HG02623 (cell line): ENCODE data around the gene AP3S2.
A peak's percentile ranks its signal among the peaks of the same experiment; 100 is the strongest.
"Not testable (repeated sequence)": the region's sequence is repeated elsewhere in the genome, so short reads cannot be mapped to it uniquely, and the experiment has no call there.

ENCODE experiments used
- ATAC-seq: cut with Tn5 transposase; IDR thresholded peaks from one replicate; pipeline ENCODE4 v1.9.1; 2021; ENCODE audit warnings: moderate library complexity; ENCODE audit not compliant: unreplicated experiment

Gene AP3S2

DNA sequence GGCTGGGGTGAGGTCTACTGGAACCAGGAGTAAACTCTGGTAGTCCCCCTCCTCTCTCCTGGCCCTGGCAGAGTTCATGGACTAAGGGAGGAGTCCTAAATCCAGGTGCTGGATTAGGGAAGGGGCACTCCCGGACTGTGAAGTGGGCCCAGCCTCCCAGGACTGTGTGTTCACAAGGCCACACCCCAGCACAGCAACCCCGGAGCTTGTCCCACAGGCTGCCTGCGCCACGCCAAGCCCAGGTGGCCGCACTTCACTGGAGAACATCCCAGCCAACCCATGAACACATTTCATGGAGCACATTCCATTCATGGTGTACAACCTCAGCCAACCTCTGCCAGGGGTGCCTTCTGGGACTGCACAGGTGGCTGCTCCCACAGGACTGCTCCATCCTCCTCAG lies 10.7 kb upstream of the AP3S2 start:
- ATAC-seq = no peak

GRCh38 chr15:89903858-89904130 lies 10.0 kb upstream of the AP3S2 start:
- ATAC-seq = no peak

GRCh38 chr15:89903015-89903857 lies 9.4 kb upstream of the AP3S2 start:
- ATAC-seq = no peak

DNA sequence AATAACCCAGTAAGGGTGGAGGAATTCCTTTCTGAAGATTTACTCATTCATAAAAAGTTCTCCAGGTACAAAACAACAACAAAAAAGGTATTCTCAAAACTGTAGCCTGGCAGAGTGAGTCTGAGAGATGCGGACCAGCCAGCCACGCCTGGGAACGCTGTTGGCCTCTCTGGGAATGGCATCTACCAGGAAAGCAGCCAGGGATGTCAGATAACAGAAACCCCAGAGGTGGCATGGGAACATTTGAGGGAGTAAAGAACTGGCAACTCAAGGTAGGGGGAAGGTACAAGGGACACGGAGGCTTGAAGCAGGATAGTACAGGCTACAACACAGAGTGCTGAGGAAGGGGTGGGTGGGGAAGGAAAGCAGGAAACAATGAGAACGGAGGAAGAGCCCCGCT lies 7.1 kb upstream of the AP3S2 start:
- ATAC-seq = no peak

GRCh38 chr15:89899951-89900567 lies 6.3 kb upstream of the AP3S2 start:
- ATAC-seq = no peak

- no peak for ATAC-seq
Observed at GRCh38 chr15:89899295-89899945, 5.6 kb upstream of the AP3S2 start.

DNA sequence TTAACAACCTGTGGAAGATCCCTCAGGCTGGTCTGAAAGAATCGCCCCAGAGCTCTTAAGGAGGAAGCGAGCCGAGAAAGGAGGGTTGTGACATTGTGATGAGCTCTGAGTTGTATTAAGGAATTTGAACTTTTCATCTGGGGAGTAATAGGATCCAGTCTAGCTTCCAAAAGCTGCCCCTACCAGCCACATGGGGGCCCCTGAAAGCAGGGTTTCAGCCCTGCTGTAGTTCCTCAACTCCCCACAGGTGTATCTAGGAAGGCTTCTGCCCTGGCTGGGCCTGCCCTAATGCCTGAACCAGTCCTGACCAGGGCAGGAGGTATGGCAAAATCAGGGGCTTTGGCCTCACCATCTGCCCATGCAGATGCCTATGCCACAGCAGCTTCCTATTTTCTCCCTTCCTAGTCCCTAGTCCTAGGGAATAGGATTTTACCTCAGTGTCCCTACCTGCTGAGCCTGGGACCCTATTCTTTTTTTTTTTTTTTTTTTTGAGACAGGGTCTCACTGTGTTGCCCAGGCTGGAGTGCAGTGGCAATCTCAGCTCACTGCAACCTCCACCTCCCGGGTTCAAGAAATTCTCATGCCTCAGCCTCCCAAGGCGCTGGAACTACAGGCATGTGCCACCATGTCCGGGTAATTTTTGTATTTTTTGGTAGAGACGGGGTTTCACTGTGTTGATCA lies 5.0 kb upstream of the AP3S2 start:
- peak; percentile 43 for ATAC-seq

DNA sequence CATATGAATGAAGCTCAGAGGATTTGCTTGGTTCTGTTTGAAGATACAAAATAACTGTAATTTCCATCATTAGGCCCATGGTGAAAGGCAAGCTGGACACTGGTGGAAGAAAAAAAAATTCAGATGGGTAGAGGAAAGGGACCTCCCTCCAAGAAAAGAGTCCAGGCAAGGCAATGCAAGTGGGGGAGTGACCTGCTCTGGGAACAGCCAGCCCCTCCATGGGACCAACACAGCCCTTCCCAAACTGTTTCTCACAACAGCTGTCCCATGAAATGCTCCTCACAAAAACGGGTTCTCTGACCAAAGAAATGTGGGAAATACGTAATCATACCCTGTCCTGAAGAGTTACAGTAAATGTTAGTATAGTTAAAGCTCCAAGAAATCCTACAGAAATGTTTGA lies 4.4 kb upstream of the AP3S2 start:
- ATAC-seq = no peak

- no peak for ATAC-seq
Observed at GRCh38 chr15:89893027-89893426, 767 bp downstream of the AP3S2 start.

GRCh38 chr15:89888214-89888804 lies 5.5 kb downstream of the AP3S2 start:
- no peak for ATAC-seq

GRCh38 chr15:89885611-89886010 lies 8.2 kb downstream of the AP3S2 start:
- no peak for ATAC-seq

- not testable (repeated sequence) for ATAC-seq
Observed at GRCh38 chr15:89885179-89885578, 8.6 kb downstream of the AP3S2 start.

- ATAC-seq = no peak
Observed at GRCh38 chr15:89883518-89883917, 10.3 kb downstream of the AP3S2 start.

GRCh38 chr15:89880727-89881126 lies 13.1 kb downstream of the AP3S2 start:
- no peak for ATAC-seq

- ATAC-seq = no peak
Observed at GRCh38 chr15:89878323-89878722, 15.5 kb downstream of the AP3S2 start.

- no peak for ATAC-seq
Observed at GRCh38 chr15:89877083-89877425, 16.7 kb downstream of the AP3S2 start.

GRCh38 chr15:89876396-89877082 lies 17.3 kb downstream of the AP3S2 start:
- no peak for ATAC-seq

- no peak for ATAC-seq
Observed at GRCh38 chr15:89875741-89876140, 18.1 kb downstream of the AP3S2 start.

- ATAC-seq = no peak
Observed at GRCh38 chr15:89874926-89875564, 18.7 kb downstream of the AP3S2 start.

DNA sequence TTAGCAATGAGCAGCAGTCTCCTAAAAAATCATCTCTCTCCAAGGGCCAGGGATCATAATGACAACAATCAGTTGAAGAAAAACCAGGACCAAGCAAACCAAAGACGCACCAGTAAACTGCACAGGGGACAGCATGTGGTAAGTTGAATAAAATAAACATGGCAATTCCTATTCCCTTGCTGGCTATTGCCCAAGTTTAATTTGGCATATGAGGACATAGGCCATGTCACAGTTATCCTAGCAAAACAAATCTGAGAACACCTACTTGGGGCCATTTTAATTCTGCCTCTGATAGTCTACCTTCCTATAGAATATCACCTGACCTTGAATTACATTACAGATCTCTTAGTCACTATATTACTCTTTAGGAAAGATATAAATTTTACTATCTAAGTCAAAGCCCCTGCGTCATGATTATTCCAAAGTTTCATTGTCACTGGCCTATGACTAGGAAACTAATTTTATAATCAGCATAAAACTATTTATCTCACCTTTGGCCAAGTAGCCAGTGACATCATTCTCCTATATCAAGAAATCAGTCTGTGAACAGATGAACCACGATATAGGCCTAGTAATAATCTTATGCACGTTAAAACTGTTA lies 23.0 kb downstream of the AP3S2 start:
- no peak for ATAC-seq
